Myocyte (in vitro differentiated cells): ENCODE measurements around the gene APBA2. TPM values are rescaled to one million over a fixed set of nuclear protein-coding genes. Genes with fewer than 3 reads are reported as not detected.

Source experiments
- DNase-seq: peaks from one replicate; pipeline ENCODE4 v3.0.0-alpha.2; 2012; ENCODE audit warnings: low read depth
- total RNA-seq: library from RNA; depleted of rRNA; stranded (reverse); fragments of >200 nt; gene quantifications from 2 replicates; pipeline ENCODE4 v1.2.3, GENCODE V29; 2014

The APBA2 gene
- total RNA-seq, 1 donor from 2014 or later, result not detected

DNA sequence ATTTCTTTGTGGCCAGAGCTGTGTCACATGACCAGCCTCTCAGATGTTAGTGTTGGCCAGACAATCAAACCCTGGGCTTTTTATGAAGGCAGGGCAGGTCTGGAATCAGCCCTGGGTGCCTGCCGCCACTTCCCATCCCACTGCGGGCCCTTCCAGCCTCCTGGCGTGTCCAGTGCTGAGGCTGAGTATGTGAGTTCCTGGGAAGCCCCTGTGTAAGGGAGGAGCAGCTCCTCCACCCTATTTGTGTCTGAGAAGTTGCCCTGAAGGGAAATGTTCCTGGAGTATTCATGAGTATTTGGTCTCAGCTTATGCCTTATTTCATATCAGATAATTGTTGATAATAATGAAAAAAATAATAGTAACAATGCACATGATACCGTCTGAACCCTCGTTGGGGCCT lies 193.7 kb downstream of the APBA2 start:
- no peak for DNase-seq

DNA sequence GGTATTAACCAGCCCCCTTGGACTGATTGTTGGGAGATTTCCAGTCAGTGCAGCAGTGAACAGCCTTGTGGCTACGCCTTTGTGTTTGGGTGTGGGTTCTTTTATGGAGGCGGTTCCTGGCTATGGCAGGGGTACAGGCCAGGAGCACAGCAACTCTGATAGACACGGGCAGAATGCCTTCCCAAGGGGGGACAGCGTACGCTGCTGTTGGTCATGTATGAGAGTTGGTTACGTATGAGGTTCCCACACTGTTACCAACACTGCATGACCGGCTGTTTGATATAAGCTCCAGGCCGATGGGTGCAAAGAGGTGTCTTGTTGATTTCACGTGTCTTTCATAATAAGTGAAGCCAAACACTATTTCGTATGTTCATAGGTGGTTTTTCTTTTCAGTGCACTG lies 196.0 kb downstream of the APBA2 start:
- DNase-seq, result no peak

- DNase-seq, result no peak
Measured at GRCh38 chr15:29083161-29083560, 197.4 kb downstream of the APBA2 start.

GRCh38 chr15:29083858-29084257 lies 198.1 kb downstream of the APBA2 start:
- no peak for DNase-seq

DNA sequence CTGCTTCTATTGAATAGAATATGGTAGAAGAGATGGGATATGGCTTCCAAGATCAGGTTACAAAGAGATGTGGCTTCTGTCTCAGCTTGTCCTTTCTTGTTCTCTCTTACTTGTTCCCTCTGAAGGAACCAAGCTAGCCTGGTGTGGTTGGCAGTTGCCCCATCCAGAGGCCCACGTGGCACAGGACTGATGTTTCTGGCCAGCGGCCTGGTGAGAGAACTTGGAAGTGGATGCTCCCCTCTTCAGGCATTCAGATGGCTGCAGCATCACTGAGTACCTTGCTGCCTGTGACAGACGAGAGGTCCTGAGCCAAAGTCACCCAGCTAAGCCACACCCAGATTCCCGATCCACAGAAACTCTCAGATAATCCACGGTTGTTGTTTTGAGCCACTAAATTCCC lies 200.2 kb downstream of the APBA2 start:
- no peak for DNase-seq

GRCh38 chr15:29086891-29087290 lies 201.1 kb downstream of the APBA2 start:
- no peak for DNase-seq

- DNase-seq, result no peak
Measured at GRCh38 chr15:29087521-29088285, 201.9 kb downstream of the APBA2 start.

GRCh38 chr15:29088666-29089065 lies 202.9 kb downstream of the APBA2 start:
- no peak for DNase-seq

DNA sequence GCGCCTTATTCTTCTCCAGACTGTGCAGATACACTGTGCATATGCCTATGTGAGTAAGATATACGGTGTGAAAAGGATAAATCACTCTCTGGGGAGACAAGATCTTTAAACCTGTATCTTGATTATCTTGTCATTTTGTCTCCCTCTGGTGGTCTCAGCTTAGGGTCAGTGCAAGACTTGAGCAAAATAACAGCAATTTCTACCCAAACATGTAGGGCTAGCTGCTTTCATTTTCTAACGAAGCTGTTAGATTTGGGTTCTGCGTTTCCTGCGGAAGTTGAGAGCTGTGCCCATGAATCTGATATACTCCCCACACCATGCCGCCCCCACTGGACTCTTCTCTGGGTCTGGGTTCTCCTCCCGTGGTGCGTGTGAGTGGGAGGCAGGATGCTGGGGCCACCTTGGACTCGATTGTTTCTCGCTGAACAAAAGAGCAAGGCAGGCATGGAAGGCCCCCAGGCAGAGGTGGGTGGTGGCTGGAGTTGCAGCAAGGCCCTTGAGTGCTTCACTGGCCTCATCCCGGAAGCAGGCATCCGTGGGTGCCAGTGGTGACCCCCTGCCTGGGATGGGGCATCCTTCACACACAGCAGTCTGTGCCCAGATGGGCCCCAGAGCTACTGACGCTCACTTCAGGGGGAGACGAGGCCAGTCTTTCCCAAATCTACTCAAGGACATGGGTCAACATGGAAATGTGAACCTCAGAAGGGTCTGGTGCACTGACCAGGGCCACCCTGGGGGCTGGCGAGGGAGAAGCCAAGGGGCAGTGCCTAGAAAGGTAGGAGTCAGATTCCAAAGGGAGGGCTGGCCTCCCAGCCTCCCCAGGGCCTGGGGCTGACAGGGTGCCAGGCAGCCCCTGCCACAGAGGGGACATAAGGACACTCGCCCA lies 204.2 kb downstream of the APBA2 start:
- DNase-seq, result no peak

- no peak for DNase-seq
Measured at GRCh38 chr15:29090617-29091466, 205.1 kb downstream of the APBA2 start.

GRCh38 chr15:29091666-29092065 lies 205.9 kb downstream of the APBA2 start:
- no peak for DNase-seq

GRCh38 chr15:29092376-29093064 lies 206.7 kb downstream of the APBA2 start:
- DNase-seq, result no peak

DNA sequence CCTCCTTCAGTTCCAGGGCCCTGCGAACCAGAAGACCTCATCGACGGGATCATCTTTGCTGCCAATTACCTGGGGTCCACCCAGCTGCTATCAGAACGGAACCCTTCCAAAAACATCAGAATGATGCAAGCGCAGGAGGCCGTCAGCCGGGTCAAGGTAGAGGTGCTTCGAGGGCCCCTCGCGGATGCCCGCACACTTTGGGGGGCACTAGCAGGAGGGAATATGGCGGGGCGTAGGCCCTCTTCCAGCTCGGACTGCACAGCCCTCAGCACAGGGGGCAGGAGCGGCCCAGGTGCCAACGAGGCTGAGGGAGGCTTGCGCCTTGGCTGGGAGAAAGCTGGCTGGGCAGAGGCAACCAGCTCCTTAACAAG lies 207.3 kb downstream of the APBA2 start:
- no peak for DNase-seq

DNA sequence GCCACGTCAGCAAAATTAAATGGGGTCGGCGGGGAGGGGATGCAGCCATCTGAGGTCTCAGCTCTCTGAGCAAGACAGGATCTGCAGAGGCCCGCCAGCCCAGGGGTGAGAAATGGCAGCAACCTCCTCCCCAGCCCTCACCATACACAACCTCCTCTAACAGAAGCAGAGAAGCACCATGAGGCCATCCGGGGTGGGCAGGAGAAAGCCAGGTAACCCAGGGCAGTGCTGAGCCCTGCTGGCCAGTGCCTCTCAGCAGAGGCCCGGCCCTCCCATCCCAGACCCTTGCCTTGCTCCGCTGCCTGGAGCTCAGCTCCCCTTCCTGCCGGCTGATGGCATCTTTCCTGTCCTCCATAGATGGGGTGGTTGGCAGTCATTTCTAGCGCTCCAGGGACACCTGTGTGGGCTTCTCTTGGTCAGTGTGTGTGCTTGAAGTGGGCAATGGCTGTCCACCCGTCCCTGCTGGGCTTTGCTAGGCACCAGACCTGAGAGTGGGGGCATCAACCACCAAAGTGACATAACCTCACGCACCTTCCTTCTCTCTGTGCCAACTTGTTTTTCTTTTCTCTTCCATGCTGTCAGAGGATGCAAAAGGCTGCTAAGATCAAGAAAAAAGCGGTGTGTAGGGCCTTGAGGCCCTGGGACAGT lies 208.0 kb downstream of the APBA2 start:
- DNase-seq, result no peak

DNA sequence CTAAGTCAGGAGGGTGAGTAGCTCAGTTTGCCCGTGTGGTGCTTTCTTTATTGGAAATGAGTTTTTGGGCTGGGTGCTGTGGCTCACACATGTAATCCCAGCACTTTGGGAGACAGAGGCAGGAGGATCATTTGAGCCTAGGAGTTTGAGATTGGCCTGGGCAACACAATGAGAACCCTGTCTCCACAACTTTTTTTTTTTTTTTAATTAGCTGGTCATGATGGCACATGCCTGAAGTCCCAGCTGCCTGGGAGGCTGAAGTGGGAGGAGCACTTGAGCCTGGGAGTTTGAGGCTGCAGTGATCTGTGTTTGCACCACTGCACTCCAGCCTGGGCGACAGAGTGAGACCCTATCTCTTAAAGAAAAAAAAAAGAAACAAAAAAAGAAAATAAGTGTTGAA lies 208.9 kb downstream of the APBA2 start:
- no peak for DNase-seq

DNA sequence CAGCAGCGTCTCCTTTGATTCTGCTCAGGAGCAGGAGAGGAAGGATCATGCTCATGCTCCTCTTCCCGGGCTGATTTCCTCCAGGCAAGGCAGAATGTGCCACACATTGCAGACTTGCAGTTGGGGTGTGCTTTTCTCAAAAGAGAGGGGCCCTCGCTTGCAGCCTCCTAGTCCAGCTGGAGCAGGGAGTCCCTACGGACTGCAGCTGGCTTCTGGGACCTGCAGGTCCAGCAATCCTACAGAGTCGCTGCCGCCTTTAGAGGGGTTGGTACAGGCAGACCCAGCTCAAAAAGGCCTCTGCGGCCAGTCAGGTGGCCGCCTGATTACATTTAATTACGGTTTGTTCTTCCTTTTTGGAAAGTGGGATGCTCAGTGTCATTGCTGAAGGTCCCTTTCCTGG lies 210.0 kb downstream of the APBA2 start:
- DNase-seq, result no peak

DNA sequence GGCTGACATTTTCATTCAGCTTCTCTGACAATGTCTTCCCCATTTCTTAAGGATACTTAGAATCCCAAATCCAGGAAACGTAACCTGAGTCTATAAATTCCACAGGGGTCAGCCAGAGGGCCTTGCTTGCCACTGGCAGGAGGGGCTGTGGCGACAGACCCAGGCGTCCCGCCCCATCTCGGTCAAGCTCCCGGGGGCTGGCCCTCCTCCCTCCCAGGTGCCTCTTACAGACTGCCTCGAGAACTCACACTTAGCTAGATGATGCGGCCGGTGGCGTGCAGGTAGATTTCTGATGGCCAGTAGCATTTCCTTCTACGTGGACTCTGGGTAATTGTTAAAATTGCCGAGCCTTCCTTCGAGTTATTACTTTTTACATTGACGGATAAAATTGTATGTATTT lies 211.4 kb downstream of the APBA2 start:
- DNase-seq, result no peak

GRCh38 chr15:29097971-29098370 lies 212.2 kb downstream of the APBA2 start:
- no peak for DNase-seq

DNA sequence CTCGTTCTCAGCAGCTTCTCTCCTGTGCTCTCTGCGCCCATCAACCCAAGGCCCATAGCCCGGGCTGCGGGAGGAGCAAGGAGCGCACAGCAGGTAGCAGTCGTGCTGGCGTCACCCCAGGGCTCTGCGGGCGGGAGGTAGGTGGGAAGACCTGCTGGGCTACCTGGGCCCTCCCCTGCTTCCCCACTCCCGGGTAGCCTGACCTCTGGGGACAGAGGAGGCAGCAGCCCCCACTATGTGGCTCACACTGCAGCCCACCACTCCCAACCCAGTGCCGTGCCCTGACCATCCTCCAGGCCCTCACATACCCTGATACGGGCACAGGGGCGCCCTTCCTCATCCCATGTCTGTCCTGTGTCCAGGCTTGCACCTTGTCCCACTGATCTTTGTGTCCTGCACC lies 212.9 kb downstream of the APBA2 start:
- DNase-seq, result no peak

DNA sequence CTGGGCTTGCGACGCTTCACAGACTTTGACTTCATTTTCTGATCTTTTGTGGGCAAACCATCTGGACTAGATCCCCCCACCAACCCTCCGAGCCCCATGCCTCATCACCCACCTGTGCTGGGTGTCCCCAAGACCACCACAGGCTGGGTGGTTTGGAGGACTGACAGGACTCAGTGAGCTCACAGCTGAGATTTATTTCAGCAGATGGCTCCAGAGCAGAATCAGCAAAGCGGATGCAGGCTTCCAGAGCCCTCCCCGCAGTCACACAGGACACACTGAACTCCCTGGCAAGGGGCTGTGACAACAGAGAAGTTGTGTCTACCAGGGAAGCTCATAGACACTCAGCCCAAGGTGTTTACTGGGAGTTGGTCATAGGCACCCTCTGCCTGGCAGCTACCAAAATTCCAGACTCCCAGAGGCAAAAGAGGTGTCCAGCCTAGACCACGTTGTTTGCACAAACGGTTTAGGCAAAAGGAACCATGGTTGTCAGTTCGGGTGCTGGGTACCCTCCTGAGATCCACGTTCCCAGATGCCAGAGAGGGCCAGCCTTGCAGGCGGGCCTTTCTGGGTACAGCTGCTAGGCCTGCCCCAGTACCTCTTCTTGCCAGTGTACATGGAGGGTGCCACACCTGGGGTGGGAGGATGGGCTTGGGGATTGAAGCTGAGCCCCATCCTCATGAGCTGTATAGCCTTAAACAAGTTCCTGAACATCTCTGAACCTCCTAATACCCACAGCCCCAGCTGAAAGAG lies 213.5 kb downstream of the APBA2 start:
- no peak for DNase-seq
